Endothelial cell (in vitro differentiated cells): Measurements from ENCODE around the gene PHGDH. TPM values are rescaled to one million over a fixed set of nuclear protein-coding genes. Genes with fewer than 3 reads are reported as not detected.

Experiments used
- DNase-seq: peaks from one replicate; pipeline ENCODE4 v3.0.0; 2021; ENCODE audit warnings: low spot score
- H3K27ac Mint-ChIP-seq: one replicate; pipeline ENCODE4 v1.8.0; 2021; ENCODE audit warnings: mixed read lengths, inconsistent platforms; ENCODE audit not compliant: unreplicated experiment
- H3K27me3 Mint-ChIP-seq: one replicate; pipeline ENCODE4 v1.8.0; 2021; ENCODE audit warnings: mild to moderate bottlenecking, moderate library complexity, mixed read lengths, inconsistent platforms; ENCODE audit not compliant: unreplicated experiment
- H3K36me3 Mint-ChIP-seq: one replicate; pipeline ENCODE4 v1.8.0; 2021; ENCODE audit warnings: mild to moderate bottlenecking, low read depth, mixed read lengths, inconsistent platforms; ENCODE audit not compliant: unreplicated experiment
- H3K4me1 Mint-ChIP-seq: one replicate; pipeline ENCODE4 v1.8.0; 2021; ENCODE audit warnings: mild to moderate bottlenecking, mixed read lengths, inconsistent platforms; ENCODE audit not compliant: unreplicated experiment
- H3K4me3 Mint-ChIP-seq: one replicate; pipeline ENCODE4 v1.8.0; 2021; ENCODE audit warnings: mild to moderate bottlenecking, mixed read lengths, inconsistent platforms; ENCODE audit not compliant: unreplicated experiment
- H3K9me3 Mint-ChIP-seq: one replicate; pipeline ENCODE4 v1.8.0; 2021; ENCODE audit warnings: mixed read lengths, inconsistent platforms; ENCODE audit not compliant: unreplicated experiment
- CTCF ChIP-seq: fragments of 200-600 bp; sonication (generic); IDR thresholded peaks from one replicate; pipeline ENCODE4 v1.5.0; 2021; ENCODE audit warnings: antibody characterized with exemption; ENCODE audit not compliant: unreplicated experiment
- long read RNA-seq: library from polyadenylated mRNA; unstranded; transcript quantifications from one replicate; pipeline ENCODE4 v2.0.0, GENCODE V29; 2020; ENCODE audit not compliant: unreplicated experiment
- total RNA-seq: library from RNA; stranded (reverse); fragmentation: NEBNext Ultra II Directional; extraction: Animal tissue kit (Norgen Biotek cat#: 25700); gene quantifications from one replicate; pipeline ENCODE4 v1.2.1, GENCODE V29; 2021; ENCODE audit not compliant: unreplicated experiment

Gene PHGDH
- 137 TPM for total RNA-seq
- long read RNA-seq, transcript PHGDH-208 (12 exons, 2,096 nt) = major isoform, 239 of 252 reads
- long read RNA-seq, partial matches to known transcripts = 3 of 252 reads
- long read RNA-seq, other reads (novel, unspliced or antisense) = 1 of 252 reads

- H3K4me3 Mint-ChIP-seq = peak within 1 kb of the TSS; percentile 95
- peak; percentile 61 for DNase-seq
- no peaks in the 10 kb centered on the region for H3K9me3 Mint-ChIP-seq
- peak within 1 kb of the TSS; percentile 14 for H3K27ac Mint-ChIP-seq
- H3K27me3 Mint-ChIP-seq = peaks cover 8% of the 10 kb centered on the region
- peaks cover 4% of the 10 kb centered on the region for H3K36me3 Mint-ChIP-seq
- peaks cover 41% of the 10 kb centered on the region for H3K4me1 Mint-ChIP-seq
- no peak for TF ChIP-seq CTCF
Measured at GRCh38 chr1:119711804-119712341, at the start of gene PHGDH. Gene PHGDH, plus strand, starts transcription at chr1:119711934. Its CDS starts 89 bp downstream, at chr1:119712023.

- no peaks in the 10 kb centered on the region for H3K27me3 Mint-ChIP-seq
Measured at GRCh38 chr1:119662034-119662437, 49.7 kb upstream of the PHGDH start.

GRCh38 chr1:119664067-119664466, 47.7 kb upstream of the PHGDH start:
- Mint-ChIP-seq H3K27ac (no peak overlapping the region), H3K9me3 (no peaks in the 10 kb centered on the region), H3K27me3 (no peaks in the 10 kb centered on the region), H3K4me3 (no peak overlapping the region), H3K4me1 (peaks cover 3% of the 10 kb centered on the region), H3K36me3 (no peaks in the 10 kb centered on the region)
- no peak for DNase-seq
- TF ChIP-seq CTCF = no peak

More at GRCh38 chr1:119662034-119662437, 49.7 kb upstream of the PHGDH start:
- Mint-ChIP-seq H3K9me3 (no peaks in the 10 kb centered on the region), H3K4me1 (peaks cover 5% of the 10 kb centered on the region), H3K36me3 (no peaks in the 10 kb centered on the region), H3K4me3 (no peak overlapping the region), H3K27ac (no peak overlapping the region)
- no peak for DNase-seq
- no peak for TF ChIP-seq CTCF

GRCh38 chr1:119667173-119667572, 44.6 kb upstream of the PHGDH start:
- no peaks in the 10 kb centered on the region for H3K27me3 Mint-ChIP-seq
- no peak for DNase-seq
- peaks cover under 1% of the 10 kb centered on the region for H3K4me1 Mint-ChIP-seq
- no peak for TF ChIP-seq CTCF
- H3K36me3 Mint-ChIP-seq = no peaks in the 10 kb centered on the region
- no peaks in the 10 kb centered on the region for H3K9me3 Mint-ChIP-seq
- no peak overlapping the region for H3K4me3 Mint-ChIP-seq
- no peak overlapping the region for H3K27ac Mint-ChIP-seq

- no peaks in the 10 kb centered on the region for H3K36me3 Mint-ChIP-seq
- no peak overlapping the region for H3K4me3 Mint-ChIP-seq
- H3K27ac Mint-ChIP-seq = no peak overlapping the region
- peaks cover 32% of the 10 kb centered on the region for H3K4me1 Mint-ChIP-seq
- no peaks in the 10 kb centered on the region for H3K9me3 Mint-ChIP-seq
- peaks cover 2% of the 10 kb centered on the region for H3K27me3 Mint-ChIP-seq
- TF ChIP-seq CTCF = no peak
- no peak for DNase-seq
Measured at GRCh38 chr1:119670898-119671297, 40.8 kb upstream of the PHGDH start.
